Measurements from ENCODE around the gene LCAT.

Gene LCAT

GRCh38 chr16:67930191-67930590 lies 13.7 kb downstream of the LCAT start:
- H3K4me1 ChIP-seq (ENCODE audit: control insufficient read depth, insufficient read depth, low read length) = peaks cover 3% of the 10 kb centered on the region
- no CpG with 5 or more reads among the region's 14 CpGs for WGBS (ENCODE audit: insufficient coverage, insufficient read length)

GRCh38 chr16:67928561-67929364 lies 15.2 kb downstream of the LCAT start:
- H3K4me3 ChIP-seq (ENCODE audit: low read length) = no peak overlapping the region
- no peaks in the 10 kb centered on the region for H3K9me3 ChIP-seq (ENCODE audit: control insufficient read depth, insufficient read depth, low read length)
- DNase-seq (ENCODE audit: low read depth, low spot score) = no peak
- H3K27me3 ChIP-seq (ENCODE audit: control insufficient read depth, insufficient read depth, low read length) = no peaks in the 10 kb centered on the region
- no peak overlapping the region for H3K27ac ChIP-seq (ENCODE audit: low read length)
- H3K36me3 ChIP-seq (ENCODE audit: control insufficient read depth, insufficient read depth, low read length) = peaks cover 4% of the 10 kb centered on the region; the same call in 1 of the 2 replicates
- no peaks in the 10 kb centered on the region; the same call in 1 of the 2 replicates for H3K4me1 ChIP-seq (ENCODE audit: control insufficient read depth, insufficient read depth, low read length)
- WGBS (ENCODE audit: insufficient coverage, insufficient read length) = no CpG with 5 or more reads among the region's 16 CpGs

More at GRCh38 chr16:67930191-67930590, 13.7 kb downstream of the LCAT start:
- H3K4me3 ChIP-seq (ENCODE audit: low read length) = no peak overlapping the region
- no peaks in the 10 kb centered on the region for H3K27me3 ChIP-seq (ENCODE audit: control insufficient read depth, insufficient read depth, low read length)
- no peaks in the 10 kb centered on the region for H3K9me3 ChIP-seq (ENCODE audit: control insufficient read depth, insufficient read depth, low read length)
- peaks cover 4% of the 10 kb centered on the region; the same call in 1 of the 2 replicates for H3K36me3 ChIP-seq (ENCODE audit: control insufficient read depth, insufficient read depth, low read length)
- no peak overlapping the region for H3K27ac ChIP-seq (ENCODE audit: low read length)
- DNase-seq (ENCODE audit: low read depth, low spot score) = no peak

GRCh38 chr16:67928147-67928546 lies 15.8 kb downstream of the LCAT start:
- Histone ChIP-seq H3K27ac (ENCODE audit: low read length) (no peak overlapping the region), H3K27me3 (ENCODE audit: control insufficient read depth, insufficient read depth, low read length) (no peaks in the 10 kb centered on the region), H3K36me3 (ENCODE audit: control insufficient read depth, insufficient read depth, low read length) (peaks cover 4% of the 10 kb centered on the region; the same call in 1 of the 2 replicates), H3K9me3 (ENCODE audit: control insufficient read depth, insufficient read depth, low read length) (no peaks in the 10 kb centered on the region), H3K4me3 (ENCODE audit: low read length) (no peak overlapping the region), H3K4me1 (ENCODE audit: control insufficient read depth, insufficient read depth, low read length) (no peaks in the 10 kb centered on the region; the same call in 1 of the 2 replicates)
- no CpG with 5 or more reads among the region's 7 CpGs for WGBS (ENCODE audit: insufficient coverage, insufficient read length)
- DNase-seq (ENCODE audit: low read depth, low spot score) = no peak

DNA sequence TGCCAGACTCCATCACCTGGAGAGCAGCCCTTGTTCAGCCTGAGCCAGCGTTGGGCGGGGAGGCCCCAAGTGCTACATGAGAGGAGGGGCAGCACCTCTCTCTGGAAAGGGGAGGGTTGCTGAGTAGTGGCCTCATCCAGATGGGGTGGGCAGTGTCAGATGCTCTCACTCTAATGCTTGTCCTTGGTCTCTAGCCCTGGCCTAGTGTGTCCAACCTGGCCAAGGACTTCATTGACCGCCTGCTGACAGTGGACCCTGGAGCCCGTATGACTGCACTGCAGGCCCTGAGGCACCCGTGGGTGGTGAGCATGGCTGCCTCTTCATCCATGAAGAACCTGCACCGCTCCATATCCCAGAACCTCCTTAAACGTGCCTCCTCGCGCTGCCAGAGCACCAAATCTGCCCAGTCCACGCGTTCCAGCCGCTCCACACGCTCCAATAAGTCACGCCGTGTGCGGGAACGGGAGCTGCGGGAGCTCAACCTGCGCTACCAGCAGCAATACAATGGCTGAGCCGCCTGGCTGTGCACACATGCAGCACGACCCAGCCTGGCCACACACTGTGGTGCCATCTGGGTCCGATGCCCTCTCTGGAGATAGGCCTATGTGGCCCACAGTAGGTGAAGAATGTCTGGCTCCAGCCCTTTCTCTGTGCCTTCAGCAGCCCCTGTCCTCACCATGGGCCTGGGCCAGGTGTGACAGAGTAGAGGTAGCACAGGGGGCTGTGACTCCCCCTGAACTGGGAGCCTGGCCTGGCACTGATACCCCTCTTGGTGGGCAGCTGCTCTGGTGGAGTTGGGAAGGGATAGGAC lies 16.6 kb downstream of the LCAT start:
- WGBS (ENCODE audit: insufficient coverage, insufficient read length) = no CpG with 5 or more reads among the region's 22 CpGs
- no peak for DNase-seq (ENCODE audit: low read depth, low spot score)
- Histone ChIP-seq H3K4me1 (ENCODE audit: control insufficient read depth, insufficient read depth, low read length) (no peaks in the 10 kb centered on the region; the same call in 1 of the 2 replicates), H3K27me3 (ENCODE audit: control insufficient read depth, insufficient read depth, low read length) (no peaks in the 10 kb centered on the region), H3K9me3 (ENCODE audit: control insufficient read depth, insufficient read depth, low read length) (no peaks in the 10 kb centered on the region), H3K27ac (ENCODE audit: low read length) (no peak overlapping the region), H3K36me3 (ENCODE audit: control insufficient read depth, insufficient read depth, low read length) (peaks cover 4% of the 10 kb centered on the region; the same call in 1 of the 2 replicates), H3K4me3 (ENCODE audit: low read length) (no peak overlapping the region)

- no peak overlapping the region for H3K4me3 ChIP-seq (ENCODE audit: low read length)
- H3K36me3 ChIP-seq (ENCODE audit: control insufficient read depth, insufficient read depth, low read length) = peaks cover 4% of the 10 kb centered on the region; the same call in 1 of the 2 replicates
- no peak overlapping the region for H3K27ac ChIP-seq (ENCODE audit: low read length)
- H3K9me3 ChIP-seq (ENCODE audit: control insufficient read depth, insufficient read depth, low read length) = no peaks in the 10 kb centered on the region
- no peak for DNase-seq (ENCODE audit: low read depth, low spot score)
- H3K4me1 ChIP-seq (ENCODE audit: control insufficient read depth, insufficient read depth, low read length) = no peaks in the 10 kb centered on the region; the same call in 1 of the 2 replicates
- WGBS (ENCODE audit: insufficient coverage, insufficient read length) = no CpG with 5 or more reads among the region's 13 CpGs
- H3K27me3 ChIP-seq (ENCODE audit: control insufficient read depth, insufficient read depth, low read length) = no peaks in the 10 kb centered on the region
Measured at GRCh38 chr16:67926181-67926750, 17.7 kb downstream of the LCAT start.

GRCh38 chr16:67924140-67924906 lies 19.6 kb downstream of the LCAT start:
- H3K4me1 ChIP-seq (ENCODE audit: control insufficient read depth, insufficient read depth, low read length) = no peaks in the 10 kb centered on the region; the same call in 1 of the 2 replicates
- WGBS (ENCODE audit: insufficient coverage, insufficient read length) = no CpG with 5 or more reads among the region's 10 CpGs
- no peaks in the 10 kb centered on the region for H3K27me3 ChIP-seq (ENCODE audit: control insufficient read depth, insufficient read depth, low read length)
- H3K36me3 ChIP-seq (ENCODE audit: control insufficient read depth, insufficient read depth, low read length) = peaks cover 4% of the 10 kb centered on the region; the same call in 1 of the 2 replicates
- no peaks in the 10 kb centered on the region for H3K9me3 ChIP-seq (ENCODE audit: control insufficient read depth, insufficient read depth, low read length)
- DNase-seq (ENCODE audit: low read depth, low spot score) = no peak
- no peak overlapping the region for H3K4me3 ChIP-seq (ENCODE audit: low read length)
- H3K27ac ChIP-seq (ENCODE audit: low read length) = no peak overlapping the region

DNA sequence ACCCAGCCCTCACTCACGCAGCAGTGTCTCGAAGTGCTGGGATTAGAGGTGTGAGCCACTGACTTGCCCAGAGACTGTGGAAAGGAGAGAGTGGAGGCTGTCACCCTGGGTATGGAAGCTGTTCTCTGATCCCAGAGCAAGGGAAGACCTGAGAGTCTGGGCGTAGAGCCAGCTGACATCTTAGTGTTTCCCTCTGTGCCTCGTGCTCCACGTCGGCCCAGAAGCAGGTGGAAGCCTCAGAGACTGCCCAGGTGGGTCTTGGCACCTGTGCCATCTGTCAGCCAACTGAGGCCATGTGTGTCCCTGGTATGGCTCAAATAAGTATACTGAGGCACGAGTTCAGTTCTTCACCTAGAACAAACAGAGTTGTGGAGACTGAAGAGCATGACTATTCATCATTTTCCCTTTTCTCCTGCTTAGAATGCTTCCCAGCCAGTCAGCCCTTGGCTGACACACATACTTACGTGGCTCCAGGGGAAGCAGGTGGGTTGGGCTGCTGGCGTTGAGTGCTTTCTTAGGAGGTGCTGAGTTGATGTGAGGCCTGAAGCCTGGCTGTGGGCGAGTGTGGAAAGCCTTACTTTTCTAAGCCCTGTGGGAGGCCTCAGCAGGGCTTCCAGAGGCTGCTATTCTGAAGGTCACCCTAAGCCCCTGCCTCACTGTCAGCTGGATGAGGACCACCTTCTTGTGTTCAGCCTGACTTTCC lies 20.4 kb downstream of the LCAT start:
- no peaks in the 10 kb centered on the region; the same call in 1 of the 2 replicates for H3K4me1 ChIP-seq (ENCODE audit: control insufficient read depth, insufficient read depth, low read length)
- H3K36me3 ChIP-seq (ENCODE audit: control insufficient read depth, insufficient read depth, low read length) = peaks cover 4% of the 10 kb centered on the region; the same call in 1 of the 2 replicates
- no peaks in the 10 kb centered on the region for H3K27me3 ChIP-seq (ENCODE audit: control insufficient read depth, insufficient read depth, low read length)
- H3K9me3 ChIP-seq (ENCODE audit: control insufficient read depth, insufficient read depth, low read length) = no peaks in the 10 kb centered on the region
- H3K4me3 ChIP-seq (ENCODE audit: low read length) = no peak overlapping the region
- no peak for DNase-seq (ENCODE audit: low read depth, low spot score)
- no peak overlapping the region for H3K27ac ChIP-seq (ENCODE audit: low read length)
- WGBS (ENCODE audit: insufficient coverage, insufficient read length) = no CpG with 5 or more reads among the region's 10 CpGs

DNA sequence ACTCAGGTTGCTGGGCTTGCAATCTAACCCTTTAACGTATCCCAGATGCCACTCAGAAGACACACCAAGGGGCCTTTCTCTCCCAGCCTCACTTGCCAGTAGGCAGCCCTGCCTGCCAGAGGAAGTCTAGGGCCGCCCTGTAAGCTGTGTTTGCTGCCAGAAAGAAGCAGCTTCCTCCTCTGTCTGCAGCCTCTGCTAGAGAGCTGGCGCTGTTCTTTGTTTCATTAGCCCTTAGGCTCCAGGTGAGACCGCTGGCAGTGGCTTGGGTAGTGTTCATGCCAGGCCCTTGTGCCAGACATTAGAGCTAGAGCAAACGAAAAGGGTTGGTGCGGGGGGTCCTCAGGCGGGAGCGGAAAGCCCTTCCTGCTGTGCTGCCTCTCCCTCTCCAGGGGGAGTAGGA lies 21.2 kb downstream of the LCAT start:
- Histone ChIP-seq H3K27me3 (ENCODE audit: control insufficient read depth, insufficient read depth, low read length) (no peaks in the 10 kb centered on the region), H3K27ac (ENCODE audit: low read length) (no peak overlapping the region), H3K4me3 (ENCODE audit: low read length) (no peak overlapping the region), H3K36me3 (ENCODE audit: control insufficient read depth, insufficient read depth, low read length) (peaks cover 4% of the 10 kb centered on the region; the same call in 1 of the 2 replicates), H3K9me3 (ENCODE audit: control insufficient read depth, insufficient read depth, low read length) (no peaks in the 10 kb centered on the region), H3K4me1 (ENCODE audit: control insufficient read depth, insufficient read depth, low read length) (no peaks in the 10 kb centered on the region; the same call in 1 of the 2 replicates)
- no peak for DNase-seq (ENCODE audit: low read depth, low spot score)
- no CpG with 5 or more reads among the region's 8 CpGs for WGBS (ENCODE audit: insufficient coverage, insufficient read length)

- no peak for DNase-seq (ENCODE audit: low read depth, low spot score)
- H3K4me3 ChIP-seq (ENCODE audit: low read length) = no peak overlapping the region
- no peaks in the 10 kb centered on the region for H3K36me3 ChIP-seq (ENCODE audit: control insufficient read depth, insufficient read depth, low read length)
- H3K27me3 ChIP-seq (ENCODE audit: control insufficient read depth, insufficient read depth, low read length) = no peaks in the 10 kb centered on the region
- H3K9me3 ChIP-seq (ENCODE audit: control insufficient read depth, insufficient read depth, low read length) = no peaks in the 10 kb centered on the region
- H3K4me1 ChIP-seq (ENCODE audit: control insufficient read depth, insufficient read depth, low read length) = no peaks in the 10 kb centered on the region
- H3K27ac ChIP-seq (ENCODE audit: low read length) = no peak overlapping the region
- no CpG with 5 or more reads among the region's 5 CpGs for WGBS (ENCODE audit: insufficient coverage, insufficient read length)
Measured at GRCh38 chr16:67922221-67922620, 21.7 kb downstream of the LCAT start.

All from iPS DF 6.9 (cell line).